Thoracic aorta (tissue), 2 donors: ENCODE measurements around the gene ZSWIM2. TPM values are rescaled to one million over a fixed set of nuclear protein-coding genes. Genes with fewer than 3 reads are reported as not detected.

Source experiments
- ATAC-seq: fragments of 150-250 bp; one replicate; pipeline ENCODE4 v1.8.0; 2017; ENCODE audit warnings: low read depth; ENCODE audit not compliant: insufficient number of reproducible peaks, low FRiP score
- DNase-seq: peaks from one replicate; pipeline ENCODE4 v3.0.0-alpha.2; 2020; ENCODE audit warnings: low spot score
- H3K27ac ChIP-seq, 2 donors: fragments of 200-600 bp; sonication (generic); 1 replicate in 1 of 2; 2 replicates in 1 of 2; pipeline ENCODE4 v1.5.1; 2016; ENCODE audit warnings: mild to moderate bottlenecking in 2 of 2, moderate library complexity in 2 of 2
- H3K27me3 ChIP-seq: fragments of 200-600 bp; sonication (generic); replicated peaks from 2 replicates; pipeline ENCODE4 v1.6.0; 2016; ENCODE audit warnings: mild to moderate bottlenecking; ENCODE audit not compliant: insufficient read depth
- H3K36me3 ChIP-seq: fragments of 200-600 bp; sonication (generic); one replicate; pipeline ENCODE4 v1.5.1; 2016
- H3K4me1 ChIP-seq, 2 donors: fragments of 200-600 bp; sonication (generic); 1 replicate in 1 of 2; 2 replicates in 1 of 2; pipeline versions ENCODE4 v1.5.1 to v1.6.0; 2016; ENCODE audit warnings: low read depth in 2 of 2, mild to moderate bottlenecking in 1 of 2; ENCODE audit not compliant: control insufficient read depth in 1 of 2
- H3K4me3 ChIP-seq: fragments of 200-600 bp; sonication (generic); 2 replicates; pipeline ENCODE4 v1.5.1; 2016; ENCODE audit warnings: mild to moderate bottlenecking
- H3K9me3 ChIP-seq: fragments of 200-600 bp; sonication (generic); 2 replicates; pipeline ENCODE4 v1.5.1; 2016
- total RNA-seq, 2 donors: library from RNA; depleted of rRNA; stranded (reverse); fragments of >200 nt; gene quantifications; one replicate each; pipeline versions ENCODE4 v1.1.0 to v1.2.3, GENCODE V29; 2016
- TF ChIP-seq, protein P1 (sequence below): fragments of 200-600 bp; sonication (generic); IDR thresholded peaks from one replicate; pipeline ENCODE4 v1.5.1; 2019; ENCODE audit warnings: antibody characterized with exemption

ZSWIM2 gene
- total RNA-seq, 2 donors from 2014 or later = not detected

DNA sequence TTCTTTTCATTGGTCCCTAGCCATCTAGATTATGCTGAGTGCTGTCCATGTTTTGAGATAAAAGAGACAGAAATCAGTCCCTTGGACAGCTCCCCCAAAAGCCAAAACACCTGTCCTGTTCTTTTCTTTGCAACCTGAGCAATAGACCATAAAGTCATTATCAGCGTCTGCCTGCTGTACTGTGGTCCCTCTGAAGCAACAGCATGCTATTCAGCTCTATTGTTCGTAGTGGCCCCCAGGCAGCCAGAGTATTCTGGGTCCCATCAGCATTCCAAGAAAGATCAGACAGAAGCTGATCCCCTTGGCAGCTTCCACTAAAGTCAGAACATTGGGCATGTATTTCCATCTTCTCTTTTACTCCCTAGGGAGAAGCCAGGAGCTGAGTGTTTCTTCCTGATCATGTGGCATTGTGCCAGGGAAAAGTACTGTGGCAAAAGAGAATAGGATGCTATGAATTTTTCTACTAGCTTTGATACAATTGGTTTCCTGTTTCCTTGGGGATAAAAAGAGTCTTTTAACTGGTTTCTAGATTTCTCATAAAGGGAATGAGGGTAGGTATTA lies 33.6 kb upstream of the ZSWIM2 start:
- TF ChIP-seq, protein P1, sequence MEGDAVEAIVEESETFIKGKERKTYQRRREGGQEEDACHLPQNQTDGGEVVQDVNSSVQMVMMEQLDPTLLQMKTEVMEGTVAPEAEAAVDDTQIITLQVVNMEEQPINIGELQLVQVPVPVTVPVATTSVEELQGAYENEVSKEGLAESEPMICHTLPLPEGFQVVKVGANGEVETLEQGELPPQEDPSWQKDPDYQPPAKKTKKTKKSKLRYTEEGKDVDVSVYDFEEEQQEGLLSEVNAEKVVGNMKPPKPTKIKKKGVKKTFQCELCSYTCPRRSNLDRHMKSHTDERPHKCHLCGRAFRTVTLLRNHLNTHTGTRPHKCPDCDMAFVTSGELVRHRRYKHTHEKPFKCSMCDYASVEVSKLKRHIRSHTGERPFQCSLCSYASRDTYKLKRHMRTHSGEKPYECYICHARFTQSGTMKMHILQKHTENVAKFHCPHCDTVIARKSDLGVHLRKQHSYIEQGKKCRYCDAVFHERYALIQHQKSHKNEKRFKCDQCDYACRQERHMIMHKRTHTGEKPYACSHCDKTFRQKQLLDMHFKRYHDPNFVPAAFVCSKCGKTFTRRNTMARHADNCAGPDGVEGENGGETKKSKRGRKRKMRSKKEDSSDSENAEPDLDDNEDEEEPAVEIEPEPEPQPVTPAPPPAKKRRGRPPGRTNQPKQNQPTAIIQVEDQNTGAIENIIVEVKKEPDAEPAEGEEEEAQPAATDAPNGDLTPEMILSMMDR = no peak
- Histone ChIP-seq H3K36me3 (no peaks in the 10 kb centered on the region), H3K9me3 (peaks cover 18% of the 10 kb centered on the region), H3K27me3 (no peaks in the 10 kb centered on the region), H3K27ac (no peak overlapping the region), H3K4me3 (no peak overlapping the region), H3K4me1 (peaks cover 21% of the 10 kb centered on the region in 2 donors)
- DNase-seq (no peak), ATAC-seq (no peak)

DNA sequence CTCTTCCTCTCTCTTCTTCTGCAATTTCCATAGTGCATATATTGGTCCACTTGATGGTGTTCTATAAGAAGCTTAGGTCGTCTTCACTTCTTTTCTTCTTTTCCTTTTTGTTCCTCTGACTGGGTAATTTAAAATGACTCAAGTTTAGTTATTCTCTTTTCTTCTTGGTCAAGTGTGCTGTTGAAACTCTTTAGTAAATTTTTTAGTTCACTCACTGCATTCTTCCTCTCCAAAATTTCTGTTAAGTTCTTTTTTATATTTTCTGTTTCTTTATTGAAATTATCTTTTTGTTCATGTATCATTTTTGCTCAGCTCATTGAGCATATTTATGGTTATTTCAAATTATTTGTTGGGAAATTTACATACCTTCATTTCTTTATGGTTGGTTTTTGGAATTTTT lies 32.7 kb upstream of the ZSWIM2 start:
- no peaks in the 10 kb centered on the region for H3K27me3 ChIP-seq
- no peak overlapping the region for H3K4me3 ChIP-seq
- ATAC-seq (no peak), DNase-seq (no peak)
- H3K36me3 ChIP-seq = no peaks in the 10 kb centered on the region
- no peak overlapping the region for H3K27ac ChIP-seq
- TF ChIP-seq, protein P1 = no peak
- H3K4me1 ChIP-seq = peaks cover 12% of the 10 kb centered on the region in 2 donors
- peaks cover 18% of the 10 kb centered on the region for H3K9me3 ChIP-seq

DNA sequence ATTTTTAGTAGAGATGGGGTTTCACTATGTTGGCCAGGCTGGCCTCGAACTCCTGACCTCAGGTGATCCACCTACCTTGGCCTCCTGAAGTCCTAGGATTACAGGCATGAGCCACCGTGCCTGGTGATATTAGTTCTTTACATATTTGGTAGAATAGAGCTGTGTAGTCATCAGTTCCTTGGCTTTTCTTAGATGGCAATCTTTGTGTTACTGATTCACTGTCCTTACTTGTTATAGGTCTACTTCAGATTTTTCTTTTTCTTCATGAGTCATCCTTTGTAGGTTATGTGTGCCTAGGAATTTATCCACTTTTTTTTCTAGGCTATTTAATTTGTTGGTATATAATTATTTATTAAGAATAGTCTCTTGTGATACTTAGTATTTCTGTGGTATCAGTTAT lies 30.3 kb upstream of the ZSWIM2 start:
- Histone ChIP-seq H3K27me3 (no peaks in the 10 kb centered on the region), H3K9me3 (peaks cover 18% of the 10 kb centered on the region), H3K4me1 (no peaks in the 10 kb centered on the region), H3K27ac (no peak overlapping the region), H3K36me3 (no peaks in the 10 kb centered on the region), H3K4me3 (no peak overlapping the region)
- DNase-seq (no peak), ATAC-seq (no peak)
- TF ChIP-seq, protein P1 = no peak

DNA sequence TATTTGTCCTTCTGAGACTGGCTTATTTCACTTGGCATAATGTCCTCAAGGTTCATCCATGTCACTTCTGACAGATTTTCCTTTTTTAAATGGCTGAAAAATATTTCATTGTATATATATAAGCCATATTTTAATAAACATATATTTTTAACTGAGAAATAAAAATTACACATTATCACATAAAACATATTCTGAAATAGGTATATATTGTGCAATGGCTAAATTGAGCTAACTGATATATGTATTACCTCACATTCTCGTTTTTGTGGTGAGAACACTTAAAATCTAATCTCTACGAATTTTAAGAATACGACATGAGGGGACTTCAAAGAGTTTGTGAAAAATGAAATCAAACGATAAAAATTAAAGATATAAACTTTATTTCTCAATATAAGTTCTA lies 25.7 kb upstream of the ZSWIM2 start:
- TF ChIP-seq, protein P1 = no peak
- H3K4me3 ChIP-seq = no peak overlapping the region
- no peak for ATAC-seq
- no peaks in the 10 kb centered on the region for H3K27me3 ChIP-seq
- no peak for DNase-seq
- H3K36me3 ChIP-seq = no peaks in the 10 kb centered on the region
- H3K4me1 ChIP-seq = no peaks in the 10 kb centered on the region
- no peak overlapping the region for H3K27ac ChIP-seq
- H3K9me3 ChIP-seq = no peaks in the 10 kb centered on the region

DNA sequence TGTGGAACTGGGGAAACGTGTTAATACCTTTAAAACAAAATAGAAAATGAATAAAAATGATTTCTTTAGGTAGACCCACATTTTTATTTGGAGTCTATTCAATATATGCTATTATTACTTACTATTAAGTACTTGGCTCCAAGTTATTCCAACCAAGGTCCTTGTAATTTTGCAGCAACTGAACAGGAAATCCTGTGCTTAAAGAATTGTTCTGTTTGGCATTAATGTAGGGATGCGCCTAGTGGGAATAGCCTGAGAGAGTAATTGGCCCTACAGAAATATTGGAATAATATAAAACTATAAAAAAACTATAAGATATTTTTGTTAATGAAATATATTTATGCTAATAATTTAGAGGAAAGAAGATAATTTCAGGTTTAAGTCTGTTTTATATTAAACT lies 22.9 kb upstream of the ZSWIM2 start:
- no peaks in the 10 kb centered on the region for H3K36me3 ChIP-seq
- H3K27ac ChIP-seq = no peak overlapping the region
- H3K27me3 ChIP-seq = no peaks in the 10 kb centered on the region
- no peaks in the 10 kb centered on the region for H3K9me3 ChIP-seq
- ATAC-seq = no peak
- DNase-seq = no peak
- TF ChIP-seq, protein P1 = no peak
- H3K4me1 ChIP-seq = no peaks in the 10 kb centered on the region
- H3K4me3 ChIP-seq = no peak overlapping the region
